Measurements from ENCODE around the gene MORN5. TPM values are rescaled to one million over a fixed set of nuclear protein-coding genes. Genes with fewer than 3 reads are reported as not detected.
A peak's percentile ranks its signal among the peaks of the same experiment; 100 is the strongest.

MORN5 gene
- polyA plus RNA-seq, 2 of the 4 experiments (the other 2 are of a cell fraction) = not detected

DNA sequence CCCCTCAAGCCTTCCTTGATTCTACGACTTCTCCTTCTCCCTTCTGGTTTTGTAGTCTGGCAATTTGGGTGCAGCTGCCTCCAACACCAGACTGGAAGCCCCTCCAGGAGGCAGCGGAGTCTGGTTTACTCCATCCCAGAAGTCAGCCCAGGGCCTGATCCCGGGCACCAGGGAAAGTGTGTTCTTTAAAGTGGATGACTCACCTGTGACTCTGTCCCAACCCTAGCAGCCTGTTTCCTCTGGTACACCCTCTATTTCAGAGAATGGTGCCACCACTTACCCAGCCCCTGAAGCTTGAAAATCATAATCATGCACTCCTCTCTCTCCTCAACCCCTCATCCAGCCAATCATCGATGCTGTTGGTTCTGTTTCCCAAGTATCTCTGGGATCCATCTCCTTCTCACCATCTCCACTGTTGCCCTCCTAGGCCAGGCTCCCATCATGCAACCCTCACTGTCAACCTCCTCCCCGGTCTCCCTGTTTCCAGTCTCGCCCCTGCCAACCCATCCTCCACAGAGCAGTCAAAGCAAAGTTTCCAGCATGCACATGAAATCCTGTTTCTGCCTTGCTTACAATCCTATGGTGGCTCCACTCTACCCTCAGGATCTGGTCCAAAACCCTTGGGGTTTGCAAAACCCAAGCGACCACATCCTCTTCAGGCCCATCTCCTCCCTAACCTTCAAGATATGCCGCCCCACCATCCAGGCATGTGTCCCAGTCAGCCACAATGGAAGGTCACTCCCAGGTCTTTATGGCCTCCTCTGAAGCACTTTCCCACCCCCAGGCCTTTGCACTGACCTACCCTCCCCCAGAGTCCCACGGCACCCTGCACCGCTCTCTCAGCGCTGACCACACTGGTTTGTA is 58.6 kb downstream of the MORN5 start:
- CTCF ChIA-PET = no interaction called here
- 67% methylated on average over 11 of the region's 11 CpGs for WGBS (ENCODE audit: missing lambda C conversion rate)
- no peak for DNase-seq (ENCODE audit: low read depth in 1 of 2, low spot score in 1 of 2)

DNA sequence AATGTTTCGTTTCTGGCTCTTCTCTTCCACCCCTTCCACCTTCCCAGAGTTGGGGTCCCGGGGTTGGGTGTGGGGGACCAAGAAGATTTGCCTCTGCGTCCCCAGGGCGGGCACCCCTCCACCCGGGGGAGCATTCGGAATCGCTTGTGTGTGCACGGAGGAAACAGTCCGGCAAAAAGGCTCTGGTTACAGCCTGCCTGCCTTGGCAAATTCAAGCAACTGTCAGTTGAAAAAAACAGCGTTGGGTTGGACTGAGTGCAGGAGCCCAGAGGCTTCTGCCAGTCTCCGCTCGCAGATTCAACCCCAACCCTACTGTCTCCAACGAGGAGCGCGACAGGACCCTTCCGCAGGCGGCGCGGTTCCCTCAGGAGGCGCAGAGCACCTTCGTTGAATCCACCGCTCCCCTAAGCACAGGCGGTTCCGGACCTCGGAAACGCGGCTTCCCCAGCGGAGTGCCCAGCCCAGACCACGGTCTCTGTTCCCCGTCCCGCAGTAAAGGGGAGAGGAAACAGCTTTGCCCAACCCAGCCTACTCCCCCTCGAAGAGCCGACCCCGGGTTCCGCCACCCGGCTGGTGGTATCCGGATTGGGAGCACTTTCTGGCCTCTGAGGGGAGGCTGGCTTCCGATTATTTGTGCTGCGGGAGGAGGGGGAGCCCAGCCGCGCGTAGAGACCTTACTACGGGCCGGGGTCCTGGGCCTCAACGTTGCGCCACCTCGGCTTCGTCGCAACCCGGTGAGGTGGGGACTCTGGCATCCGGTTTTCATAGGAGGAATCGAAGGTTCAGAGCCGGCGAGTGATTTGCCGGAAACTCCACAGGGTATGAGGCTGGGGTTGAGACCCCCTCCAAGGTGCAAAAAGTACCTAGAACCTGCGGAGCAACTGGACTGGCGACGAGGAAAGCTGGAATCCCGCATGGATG is 59.5 kb downstream of the MORN5 start:
- CTCF ChIA-PET = no interaction called here
- DNase-seq (ENCODE audit: low read depth in 1 of 2, low spot score in 1 of 2) (no peak), FAIRE-seq (no peak), ATAC-seq (no peak)
- Histone ChIP-seq H3K4me2 (no peak overlapping the region), H3K4me1 (peaks cover 9% of the 10 kb centered on the region; the same call in 1 of the 3 replicates), H3K27ac (no peak overlapping the region), H3K9me3 (no peaks in the 10 kb centered on the region), H3K4me3 (no peak overlapping the region)
- TF ChIP-seq, protein P1, sequence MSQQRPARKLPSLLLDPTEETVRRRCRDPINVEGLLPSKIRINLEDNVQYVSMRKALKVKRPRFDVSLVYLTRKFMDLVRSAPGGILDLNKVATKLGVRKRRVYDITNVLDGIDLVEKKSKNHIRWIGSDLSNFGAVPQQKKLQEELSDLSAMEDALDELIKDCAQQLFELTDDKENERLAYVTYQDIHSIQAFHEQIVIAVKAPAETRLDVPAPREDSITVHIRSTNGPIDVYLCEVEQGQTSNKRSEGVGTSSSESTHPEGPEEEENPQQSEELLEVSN (IDR thresholded peaks at IDR 0.05; ENCODE audit: borderline replicate concordance, low read depth) = no peak
- TF ChIP-seq NR3C1 (IDR thresholded peaks at IDR 0.05) = no peak
- TF ChIP-seq ZSCAN20 (CRISPR knock-in tag; IDR thresholded peaks at IDR 0.05) = no peak
- TF ChIP-seq NPAS2 (CRISPR knock-in tag; IDR thresholded peaks at IDR 0.05; ENCODE audit: borderline replicate concordance) = no peak
- TF ChIP-seq, protein P2, sequence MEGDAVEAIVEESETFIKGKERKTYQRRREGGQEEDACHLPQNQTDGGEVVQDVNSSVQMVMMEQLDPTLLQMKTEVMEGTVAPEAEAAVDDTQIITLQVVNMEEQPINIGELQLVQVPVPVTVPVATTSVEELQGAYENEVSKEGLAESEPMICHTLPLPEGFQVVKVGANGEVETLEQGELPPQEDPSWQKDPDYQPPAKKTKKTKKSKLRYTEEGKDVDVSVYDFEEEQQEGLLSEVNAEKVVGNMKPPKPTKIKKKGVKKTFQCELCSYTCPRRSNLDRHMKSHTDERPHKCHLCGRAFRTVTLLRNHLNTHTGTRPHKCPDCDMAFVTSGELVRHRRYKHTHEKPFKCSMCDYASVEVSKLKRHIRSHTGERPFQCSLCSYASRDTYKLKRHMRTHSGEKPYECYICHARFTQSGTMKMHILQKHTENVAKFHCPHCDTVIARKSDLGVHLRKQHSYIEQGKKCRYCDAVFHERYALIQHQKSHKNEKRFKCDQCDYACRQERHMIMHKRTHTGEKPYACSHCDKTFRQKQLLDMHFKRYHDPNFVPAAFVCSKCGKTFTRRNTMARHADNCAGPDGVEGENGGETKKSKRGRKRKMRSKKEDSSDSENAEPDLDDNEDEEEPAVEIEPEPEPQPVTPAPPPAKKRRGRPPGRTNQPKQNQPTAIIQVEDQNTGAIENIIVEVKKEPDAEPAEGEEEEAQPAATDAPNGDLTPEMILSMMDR (IDR thresholded peaks at IDR 0.05) = no peak
- whole genome bisulfite sequencing (ENCODE audit: missing lambda C conversion rate) = 66% methylated on average over 59 of the region's 59 CpGs
- POLR2A ChIA-PET = no interaction called here

More for the DNA sequence above, 58.6 kb downstream of the MORN5 start:
- FAIRE-seq = no peak
- Histone ChIP-seq H3K27ac (no peak overlapping the region), H3K4me2 (no peak overlapping the region), H3K9me3 (no peaks in the 10 kb centered on the region), H3K4me3 (no peak overlapping the region), H3K4me1 (peaks cover 14% of the 10 kb centered on the region; the same call in 1 of the 3 replicates)
- TF ChIP-seq, protein P3, sequence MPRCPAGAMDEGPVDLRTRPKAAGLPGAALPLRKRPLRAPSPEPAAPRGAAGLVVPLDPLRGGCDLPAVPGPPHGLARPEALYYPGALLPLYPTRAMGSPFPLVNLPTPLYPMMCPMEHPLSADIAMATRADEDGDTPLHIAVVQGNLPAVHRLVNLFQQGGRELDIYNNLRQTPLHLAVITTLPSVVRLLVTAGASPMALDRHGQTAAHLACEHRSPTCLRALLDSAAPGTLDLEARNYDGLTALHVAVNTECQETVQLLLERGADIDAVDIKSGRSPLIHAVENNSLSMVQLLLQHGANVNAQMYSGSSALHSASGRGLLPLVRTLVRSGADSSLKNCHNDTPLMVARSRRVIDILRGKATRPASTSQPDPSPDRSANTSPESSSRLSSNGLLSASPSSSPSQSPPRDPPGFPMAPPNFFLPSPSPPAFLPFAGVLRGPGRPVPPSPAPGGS (IDR thresholded peaks at IDR 0.05) = no peak
- no peak for TF ChIP-seq RCOR1 (IDR thresholded peaks at IDR 0.05; ENCODE audit: low read depth, low read length)
- no peak for TF ChIP-seq KDM5A (IDR thresholded peaks at IDR 0.05)
- TF ChIP-seq PHF8 (IDR thresholded peaks at IDR 0.05; ENCODE audit: borderline replicate concordance, low read depth) = no peak
- TF ChIP-seq ESRRA (IDR thresholded peaks at IDR 0.05; ENCODE audit: borderline replicate concordance, low read length) = no peak
- TF ChIP-seq NFE2L2 (conservative IDR thresholded peaks at IDR 0.05; ENCODE audit: low read length) = no peak
- TF ChIP-seq HOXA7 (CRISPR knock-in tag; IDR thresholded peaks at IDR 0.05) = no peak
- no peak for TF ChIP-seq CBX8 (IDR thresholded peaks at IDR 0.05)
- TF ChIP-seq BHLHE40 (IDR thresholded peaks at IDR 0.05; ENCODE audit: low read depth, low read length) = no peak
- TF ChIP-seq CHD2 (IDR thresholded peaks at IDR 0.05; ENCODE audit: low read length, partially characterized antibody) = no peak
- TF ChIP-seq EHF (CRISPR knock-in tag; IDR thresholded peaks at IDR 0.05) = no peak
- no peak for TF ChIP-seq JUN (IDR thresholded peaks at IDR 0.05)
- no peak for TF ChIP-seq SMC3 (IDR thresholded peaks at IDR 0.05)
- TF ChIP-seq, protein P4, sequence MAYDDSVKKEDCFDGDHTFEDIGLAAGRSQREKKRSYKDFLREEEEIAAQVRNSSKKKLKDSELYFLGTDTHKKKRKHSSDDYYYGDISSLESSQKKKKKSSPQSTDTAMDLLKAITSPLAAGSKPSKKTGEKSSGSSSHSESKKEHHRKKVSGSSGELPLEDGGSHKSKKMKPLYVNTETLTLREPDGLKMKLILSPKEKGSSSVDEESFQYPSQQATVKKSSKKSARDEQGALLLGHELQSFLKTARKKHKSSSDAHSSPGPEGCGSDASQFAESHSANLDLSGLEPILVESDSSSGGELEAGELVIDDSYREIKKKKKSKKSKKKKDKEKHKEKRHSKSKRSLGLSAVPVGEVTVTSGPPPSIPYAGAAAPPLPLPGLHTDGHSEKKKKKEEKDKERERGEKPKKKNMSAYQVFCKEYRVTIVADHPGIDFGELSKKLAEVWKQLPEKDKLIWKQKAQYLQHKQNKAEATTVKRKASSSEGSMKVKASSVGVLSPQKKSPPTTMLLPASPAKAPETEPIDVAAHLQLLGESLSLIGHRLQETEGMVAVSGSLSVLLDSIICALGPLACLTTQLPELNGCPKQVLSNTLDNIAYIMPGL (CRISPR knock-in tag; IDR thresholded peaks at IDR 0.05; ENCODE audit: borderline replicate concordance) = no peak
- no peak for TF ChIP-seq MAZ (IDR thresholded peaks at IDR 0.05; ENCODE audit: borderline replicate concordance, low read depth, low read length)
- TF ChIP-seq ZFP36 (IDR thresholded peaks at IDR 0.05; ENCODE audit: borderline replicate concordance, partially characterized antibody) = no peak
- no peak for TF ChIP-seq HEYL (CRISPR knock-in tag; IDR thresholded peaks at IDR 0.05)
- TF ChIP-seq HOXB13 (CRISPR knock-in tag; IDR thresholded peaks at IDR 0.05; ENCODE audit: low read depth) = no peak
- no peak for TF ChIP-seq SREBF2 (IDR thresholded peaks at IDR 0.05)
- TF ChIP-seq, protein P2 (IDR thresholded peaks at IDR 0.05) = no peak
- POLR2A ChIA-PET = no interaction called here
- 0 out of 6 replicates have a peak, but pooled peaks of 1 of the 2 experiments have one; percentile 31 for ATAC-seq
